HG03103 (cell line): ENCODE data around the gene SUPV3L1.
A peak's percentile ranks its signal among the peaks of the same experiment; 100 is the strongest.

Experiments used
- ATAC-seq: cut with Tn5 transposase; IDR thresholded peaks from one replicate; pipeline ENCODE4 v1.9.1; 2021; ENCODE audit warnings: low read depth; ENCODE audit not compliant: unreplicated experiment

Gene SUPV3L1

DNA sequence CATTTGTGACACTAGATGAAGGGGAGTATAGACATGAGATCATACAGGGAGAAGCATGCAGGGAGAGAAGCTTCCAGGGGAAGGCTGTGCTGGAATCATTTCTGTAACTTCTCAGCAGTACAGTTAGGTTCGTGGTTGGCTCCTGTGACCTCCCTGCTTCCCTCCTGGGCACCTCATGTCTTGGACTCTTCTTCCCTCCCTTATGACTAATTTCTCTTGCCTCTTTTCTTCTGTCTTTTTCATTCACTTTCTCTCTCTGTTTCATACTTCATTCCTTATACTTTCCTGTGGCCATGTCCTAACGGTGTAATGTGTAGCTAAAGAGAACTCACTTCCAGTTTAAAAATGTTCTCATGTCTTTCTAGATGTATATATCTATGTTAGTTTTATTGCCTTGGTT lies 21.0 kb downstream of the SUPV3L1 start:
- no peak for ATAC-seq

DNA sequence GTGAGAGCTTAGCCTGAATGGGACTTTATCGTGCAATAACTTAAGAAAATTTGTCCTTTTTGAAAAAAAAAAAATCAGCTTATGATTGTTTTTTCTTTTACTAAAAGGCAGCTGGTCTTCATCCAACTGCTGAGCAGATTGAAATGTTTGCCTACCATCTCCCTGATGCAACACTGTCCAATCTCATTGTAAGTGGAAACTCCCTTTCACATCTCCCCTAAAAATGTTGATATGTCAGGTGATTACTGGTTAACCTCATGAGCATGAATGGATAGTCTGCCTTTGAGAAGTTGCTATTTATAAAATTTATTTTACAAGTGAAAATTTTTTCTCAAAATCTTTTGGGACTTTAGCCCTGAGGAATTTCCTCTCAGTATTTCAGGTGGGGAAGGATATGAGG lies 22.3 kb downstream of the SUPV3L1 start:
- no peak for ATAC-seq

DNA sequence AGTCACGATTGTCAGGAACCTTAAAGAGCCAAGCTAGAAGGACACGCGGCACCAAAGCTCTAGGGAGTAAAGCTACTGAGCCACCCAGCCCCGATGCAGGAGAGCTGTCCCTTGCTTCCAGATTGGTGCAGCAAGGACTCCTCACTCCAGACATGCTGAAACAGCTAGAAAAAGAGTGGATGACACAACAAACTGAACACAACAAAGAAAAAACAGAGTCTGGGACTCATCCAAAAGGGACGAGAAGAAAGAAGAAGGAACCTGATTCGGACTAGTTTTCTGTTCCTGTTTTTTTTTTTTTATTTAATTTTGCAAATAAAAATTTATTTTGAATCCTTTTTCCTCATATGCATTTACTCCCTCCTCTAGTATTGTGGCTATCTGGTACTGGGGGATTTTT lies 28.7 kb downstream of the SUPV3L1 start:
- ATAC-seq = no peak

DNA sequence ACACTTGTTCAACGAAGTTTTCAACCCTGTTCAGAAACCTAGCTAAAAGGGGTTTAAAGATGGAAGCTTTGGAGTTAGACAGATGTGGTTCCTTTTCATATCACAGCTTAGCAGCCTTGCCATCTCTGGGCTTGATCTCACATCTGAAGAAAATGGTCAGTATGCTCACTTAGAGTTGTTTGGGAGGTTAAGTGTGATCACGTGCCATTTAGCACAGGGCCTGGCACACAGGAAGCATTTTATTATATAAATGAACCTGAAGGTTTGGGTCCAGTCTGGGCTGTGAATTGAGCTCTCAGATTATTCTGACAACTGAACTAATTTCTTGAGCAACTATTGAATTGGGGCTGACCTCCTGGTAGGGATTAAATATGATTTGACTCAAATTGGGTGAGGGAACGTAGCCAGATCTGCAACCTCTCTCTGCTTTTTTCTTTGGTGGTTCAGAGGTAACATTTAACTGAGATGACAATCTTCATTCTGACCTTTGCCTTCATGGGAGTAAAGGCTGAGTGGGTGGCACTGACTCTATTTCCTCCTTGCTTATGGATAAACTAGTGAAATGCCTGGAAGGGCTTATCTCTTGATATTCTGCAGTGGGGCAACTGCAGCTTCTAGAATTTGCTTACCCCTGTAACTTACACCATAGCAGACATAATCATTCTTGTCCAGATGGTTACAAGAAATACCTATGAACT lies 29.9 kb downstream of the SUPV3L1 start:
- no peak for ATAC-seq

DNA sequence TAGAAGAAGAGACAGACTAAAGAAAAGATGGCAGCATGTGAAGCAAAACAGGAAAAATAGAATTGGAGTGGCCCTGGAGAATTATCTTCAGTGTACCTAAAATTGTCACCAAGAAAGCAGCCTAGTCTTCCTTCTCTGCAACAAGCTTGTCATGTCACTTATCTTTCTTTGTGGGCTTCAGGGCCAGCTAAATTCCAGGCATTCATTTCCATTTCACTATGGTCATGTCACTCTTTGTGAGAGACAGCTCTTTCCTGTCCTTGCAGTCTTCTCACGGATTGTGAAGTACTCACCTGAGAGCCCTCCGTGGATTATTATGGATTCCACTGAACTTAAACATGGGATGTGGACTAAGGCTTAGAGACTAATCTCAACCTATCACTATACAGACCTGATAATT lies 31.1 kb downstream of the SUPV3L1 start:
- ATAC-seq = no peak

DNA sequence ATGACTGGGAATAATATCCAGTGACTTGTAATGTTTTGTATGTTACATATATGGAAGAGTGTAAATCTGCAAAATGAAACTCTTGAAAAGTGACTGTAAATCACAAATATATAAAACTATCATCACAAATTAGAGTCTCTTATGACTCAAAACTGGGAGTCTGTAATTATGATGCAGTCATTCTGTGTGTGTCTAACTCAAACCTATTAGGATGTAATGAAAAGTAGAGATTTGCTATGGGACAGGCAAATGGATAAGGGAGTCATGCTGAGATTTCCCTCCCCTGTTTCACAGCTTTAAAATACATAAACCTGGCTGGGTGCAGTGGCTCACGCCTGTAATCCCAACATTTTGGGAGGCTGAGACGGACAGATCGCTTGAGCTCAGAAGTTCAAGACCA lies 31.5 kb downstream of the SUPV3L1 start:
- ATAC-seq = no peak

DNA sequence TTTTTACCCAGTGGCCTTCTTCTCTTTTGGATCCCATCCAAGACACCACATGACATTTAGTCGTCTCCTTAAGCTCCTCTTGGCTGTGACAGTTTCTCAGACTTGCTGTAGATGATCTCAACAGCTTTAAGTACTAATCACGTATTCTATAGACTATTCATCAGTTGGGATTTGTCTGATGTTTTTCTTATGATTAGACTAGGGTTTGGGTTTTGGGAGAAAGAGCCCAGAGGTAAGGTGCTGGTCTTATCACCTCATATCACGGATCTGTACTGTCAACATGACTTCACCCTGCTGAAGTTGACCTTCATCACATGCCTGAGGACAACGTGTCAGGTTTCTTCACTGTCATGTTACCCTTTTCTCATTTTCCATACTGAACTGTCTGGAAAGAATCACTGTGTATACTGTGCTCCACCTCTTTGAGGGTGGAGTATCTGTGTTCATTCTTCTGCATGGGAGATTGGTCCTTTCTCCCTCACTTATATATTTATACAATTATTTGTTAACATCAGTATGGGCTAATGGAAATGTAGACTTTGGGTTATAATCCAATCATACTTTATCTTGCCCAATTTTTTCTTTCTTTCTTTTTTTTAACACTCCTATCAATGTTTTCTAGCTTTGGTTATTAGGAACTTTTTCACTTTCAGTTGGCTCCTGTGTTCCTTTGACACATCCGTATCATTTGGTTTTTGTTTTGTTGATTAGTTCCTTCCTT lies 33.7 kb downstream of the SUPV3L1 start:
- ATAC-seq = no peak

DNA sequence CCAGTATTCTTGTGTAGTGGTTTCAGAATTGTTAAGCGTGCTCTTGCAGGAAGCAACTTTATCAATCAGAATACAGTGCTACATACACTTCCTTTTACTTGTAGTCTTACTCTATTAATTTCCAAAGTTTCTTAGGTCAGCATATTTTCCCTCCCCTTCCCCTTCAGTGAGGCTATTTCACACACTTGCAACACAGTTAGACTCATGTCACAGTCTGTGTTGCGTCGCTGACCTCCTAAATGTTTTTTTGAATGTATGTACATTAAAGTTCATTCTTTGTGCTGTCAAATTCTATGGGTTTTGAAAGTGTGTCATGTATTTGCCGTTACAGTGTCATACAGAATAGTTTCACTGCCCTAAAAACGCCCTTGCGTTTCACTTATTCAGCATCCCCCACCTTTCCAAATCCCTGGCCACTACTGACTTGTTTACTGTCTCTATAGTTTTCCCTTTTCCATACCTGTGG lies 34.7 kb downstream of the SUPV3L1 start:
- ATAC-seq = no peak

DNA sequence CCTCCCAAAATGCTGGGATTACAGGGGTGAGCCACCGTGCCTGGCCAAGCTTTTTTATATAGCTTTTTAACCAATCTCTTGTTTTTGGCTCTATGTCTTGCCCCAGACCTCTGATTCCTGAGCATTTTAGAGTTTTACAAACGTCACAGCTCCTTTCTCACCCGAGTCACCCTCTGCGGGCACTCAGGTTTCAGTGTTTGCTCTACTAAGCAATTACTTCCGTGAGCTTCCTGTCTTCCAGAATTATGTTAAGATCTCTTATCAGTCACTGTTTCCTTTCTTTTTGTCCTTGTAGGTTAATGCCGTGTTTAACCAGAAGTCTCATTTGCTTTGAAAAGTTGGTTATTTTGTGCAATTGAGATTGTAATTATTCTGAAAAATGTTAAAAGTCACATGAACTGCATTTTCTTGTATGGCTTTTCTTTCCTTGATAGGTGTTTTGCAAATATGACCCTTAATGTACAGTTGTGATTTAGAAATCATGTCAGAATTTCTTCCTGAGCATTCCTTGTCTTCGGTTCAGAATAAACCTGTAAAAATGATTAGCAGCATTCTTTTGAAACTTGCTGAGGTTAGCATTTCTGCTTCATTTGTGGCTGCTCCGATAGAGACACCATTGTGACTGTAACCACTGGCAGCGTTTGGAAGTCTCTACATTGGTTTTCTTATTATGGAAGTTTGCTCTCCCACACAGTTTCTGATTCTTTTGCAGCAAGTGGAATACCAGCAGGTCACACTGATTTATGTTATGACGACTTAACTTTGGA lies 35.6 kb downstream of the SUPV3L1 start:
- no peak for ATAC-seq

DNA sequence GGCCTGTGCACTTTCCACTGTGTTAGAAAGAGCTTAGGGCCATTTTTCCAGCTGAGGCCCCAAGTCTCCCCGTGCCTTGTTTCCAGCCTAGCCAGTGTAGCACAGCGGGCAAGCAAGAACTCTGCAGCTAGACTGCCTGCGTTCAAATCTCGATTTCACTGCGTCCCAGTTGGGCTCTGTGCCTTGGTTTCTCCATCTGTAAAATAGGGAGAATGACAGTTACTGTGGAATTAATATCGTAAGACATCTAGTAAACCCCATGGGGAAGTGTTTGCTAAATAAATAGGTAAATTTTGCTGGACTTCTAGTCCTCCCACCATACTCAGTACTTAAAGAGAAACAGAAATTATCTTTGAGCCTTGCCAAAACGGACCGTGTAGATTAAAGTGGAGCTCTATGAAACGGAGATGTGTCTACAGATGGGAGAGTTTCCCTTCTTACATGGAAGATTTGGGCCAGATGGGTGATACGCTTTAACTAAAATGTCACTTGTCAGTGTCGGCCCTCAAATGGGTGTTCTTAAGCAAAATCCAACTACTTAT lies 36.6 kb downstream of the SUPV3L1 start:
- ATAC-seq = no peak

DNA sequence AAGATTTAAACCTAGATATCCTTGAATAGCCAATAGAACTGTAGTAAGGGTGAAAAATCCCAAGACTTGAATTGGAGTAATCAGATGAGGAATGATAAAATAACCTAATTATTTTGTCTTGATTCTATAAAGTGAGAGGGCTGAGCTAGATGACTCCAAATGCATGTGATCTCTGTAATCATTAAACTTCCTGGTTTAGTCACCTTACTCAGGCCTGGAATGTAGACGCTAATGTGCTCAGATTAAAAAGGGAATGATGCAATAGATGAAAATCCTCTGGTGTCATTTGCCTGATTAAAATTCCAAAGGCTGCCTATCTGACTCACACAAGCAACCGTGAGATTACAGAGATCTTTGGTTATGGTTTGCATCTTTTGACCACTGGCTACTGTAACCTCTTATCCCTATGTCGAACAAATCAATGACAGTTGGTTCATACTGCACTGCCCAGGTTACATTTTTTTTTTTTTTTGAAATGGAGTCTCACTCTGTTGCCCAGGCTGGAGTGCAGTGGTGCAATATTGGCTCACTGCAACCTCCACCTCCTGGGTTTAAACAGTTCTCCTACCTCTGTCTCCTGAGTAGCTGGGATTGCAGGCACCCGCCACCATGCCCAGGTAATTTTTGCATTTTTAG lies 37.2 kb downstream of the SUPV3L1 start:
- no peak for ATAC-seq

DNA sequence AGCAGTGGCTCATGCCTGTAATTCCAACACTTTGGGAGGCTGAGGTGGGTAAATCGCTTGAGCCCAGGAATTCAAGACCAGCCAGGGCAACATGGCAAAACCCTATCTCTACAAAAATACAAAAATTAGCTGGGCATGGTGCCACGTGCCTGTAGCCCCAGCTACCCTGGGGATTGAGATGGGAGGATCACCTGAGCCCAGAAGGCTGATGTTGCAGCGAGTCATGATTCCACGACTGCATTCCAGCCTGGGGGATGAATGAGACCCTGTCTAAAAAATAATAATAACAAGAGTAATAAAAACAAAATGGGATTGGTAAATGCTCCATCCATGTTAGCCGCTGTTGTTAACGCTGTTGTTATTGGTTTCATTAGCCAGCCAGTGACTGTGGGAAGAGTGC lies 38.8 kb downstream of the SUPV3L1 start:
- no peak for ATAC-seq

DNA sequence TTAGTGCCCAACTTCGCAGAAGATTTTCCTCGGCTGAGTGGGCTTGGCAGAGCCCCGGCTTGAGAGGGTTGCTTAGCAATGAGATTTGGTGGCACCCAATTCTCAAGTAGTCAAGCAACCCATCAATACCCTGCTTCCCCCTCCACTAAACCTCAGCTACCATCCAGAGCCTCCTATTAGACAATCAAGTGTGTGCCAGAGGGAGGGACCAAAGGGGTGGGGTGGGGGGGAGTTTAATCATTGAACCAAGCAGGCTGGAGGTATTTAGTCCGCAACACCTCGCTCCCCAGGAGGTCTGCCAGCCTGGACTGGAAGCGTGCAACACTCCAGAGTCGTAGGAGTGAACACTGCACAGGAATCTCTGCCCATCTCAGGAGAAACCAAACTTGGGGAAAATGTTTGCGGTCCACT lies 40.0 kb downstream of the SUPV3L1 start, which contains the start of gene HKDC1:
HKDC1 (plus strand) TSS at position 292 of the 411 bp plus-strand sequence; CDS start at position 396, 104 bp downstream.
- ATAC-seq = no peak

DNA sequence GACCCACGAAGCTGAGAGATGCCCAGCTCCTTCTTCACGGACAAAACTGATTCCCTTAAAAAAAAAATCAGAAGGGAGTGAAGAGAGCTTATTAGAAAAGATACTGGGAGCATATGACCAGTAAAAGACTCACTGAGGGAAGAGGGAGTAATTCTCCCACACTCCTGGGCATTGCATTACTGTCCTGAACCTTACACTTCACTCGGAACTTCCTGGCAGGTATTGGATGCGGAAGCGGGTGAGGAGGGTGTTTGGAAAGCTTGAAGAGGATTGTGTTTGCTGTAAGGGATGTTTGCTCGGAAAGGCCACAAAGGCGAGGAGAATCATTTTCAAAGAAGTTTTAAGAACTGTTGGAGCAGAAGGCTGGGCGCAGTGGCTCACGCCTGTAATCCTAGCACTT lies 40.5 kb downstream of the SUPV3L1 start:
- no peak for ATAC-seq

DNA sequence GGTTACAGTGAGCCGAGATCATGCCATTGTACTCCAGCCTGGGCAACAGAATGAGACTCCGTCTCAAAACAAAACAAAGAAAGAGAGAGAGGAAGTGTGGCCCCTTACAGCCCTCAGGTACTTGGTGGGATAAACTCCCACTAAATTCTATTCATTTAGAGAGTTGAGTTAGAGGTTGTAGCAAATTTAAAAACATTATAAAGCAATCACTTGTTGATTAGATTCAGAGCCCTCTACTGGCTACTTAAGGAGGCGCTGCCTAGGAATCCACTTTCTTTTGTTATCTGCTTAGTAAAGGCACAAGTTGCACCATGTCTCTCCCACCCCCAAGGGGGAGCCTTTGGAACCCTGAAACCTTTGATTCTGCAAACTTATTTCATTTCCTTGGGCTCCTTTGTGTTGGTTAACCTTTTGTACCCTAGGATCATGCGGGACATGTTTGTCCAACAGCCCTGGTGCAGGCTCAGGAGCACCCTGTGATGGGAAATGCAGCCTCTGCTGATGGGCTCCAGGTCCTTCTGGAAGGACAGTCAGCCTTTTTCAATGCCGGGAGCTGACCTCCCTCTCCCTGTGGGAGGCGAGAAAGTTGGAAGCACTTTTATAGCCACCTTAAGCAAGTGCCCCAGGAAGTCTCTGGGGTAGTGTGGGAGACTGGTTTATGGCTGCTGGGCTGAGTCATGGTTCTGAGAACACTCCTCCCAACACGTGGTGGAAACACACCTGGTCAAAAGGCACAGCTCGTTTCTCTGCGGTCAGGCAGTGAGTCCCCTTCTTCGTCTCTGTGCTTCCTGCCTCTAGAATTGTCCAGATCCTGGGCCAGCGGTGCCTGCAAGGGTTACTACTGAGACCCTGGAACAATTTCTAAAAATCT lies 42.4 kb downstream of the SUPV3L1 start:
- ATAC-seq = peak; percentile 94

DNA sequence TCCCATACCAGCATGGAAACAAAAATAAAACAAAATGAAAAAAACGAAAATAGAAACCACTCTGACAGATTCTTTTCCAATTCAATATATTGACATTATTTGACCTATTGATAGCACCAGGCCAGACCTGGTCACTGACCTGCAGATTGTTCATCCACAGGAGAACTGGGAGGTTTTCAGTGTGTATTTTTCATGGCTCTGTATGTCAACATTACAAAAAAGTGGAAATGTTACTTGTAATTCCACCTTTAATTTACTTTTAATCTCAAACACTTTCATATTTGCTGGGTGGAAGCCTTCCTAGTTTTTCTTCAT lies 43.0 kb downstream of the SUPV3L1 start:
- ATAC-seq = no peak

DNA sequence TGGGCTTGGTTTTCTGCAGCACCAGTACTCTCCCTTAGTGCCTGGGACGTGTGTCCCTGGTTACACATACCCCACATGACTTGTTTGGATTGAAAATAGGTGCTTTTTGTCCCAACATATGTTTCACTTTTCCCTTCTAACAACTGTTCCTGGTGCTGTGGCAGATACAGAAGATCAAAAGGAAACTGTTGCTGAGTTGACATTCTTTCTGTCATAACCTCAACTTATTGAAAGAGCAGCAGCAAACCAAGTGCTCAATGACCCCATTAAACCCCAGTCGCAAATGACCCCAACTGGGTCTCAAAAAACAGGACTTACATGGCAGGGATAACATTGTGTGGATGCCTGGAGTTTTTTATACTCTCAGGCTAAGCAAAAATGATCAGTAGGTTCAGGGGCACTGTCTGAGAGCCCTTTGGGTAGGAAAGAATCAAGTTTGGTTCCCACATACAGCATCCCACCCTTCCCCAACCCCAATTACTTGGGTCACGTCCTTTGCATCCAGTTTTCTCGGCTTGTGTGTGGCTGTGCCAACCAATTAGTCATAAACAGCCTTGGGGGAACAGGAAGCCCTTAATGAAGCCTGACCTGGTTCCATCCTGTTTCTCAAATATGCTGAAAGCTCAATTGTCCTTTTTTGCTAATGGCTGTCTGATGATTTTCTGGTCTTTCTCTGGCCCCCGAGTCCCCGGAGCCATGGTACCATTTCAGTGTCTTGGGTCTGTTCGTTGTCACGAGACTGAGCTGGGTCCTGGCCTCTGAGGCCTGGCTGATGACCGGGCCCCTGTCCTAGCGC lies 45.0 kb downstream of the SUPV3L1 start:
- no peak for ATAC-seq

DNA sequence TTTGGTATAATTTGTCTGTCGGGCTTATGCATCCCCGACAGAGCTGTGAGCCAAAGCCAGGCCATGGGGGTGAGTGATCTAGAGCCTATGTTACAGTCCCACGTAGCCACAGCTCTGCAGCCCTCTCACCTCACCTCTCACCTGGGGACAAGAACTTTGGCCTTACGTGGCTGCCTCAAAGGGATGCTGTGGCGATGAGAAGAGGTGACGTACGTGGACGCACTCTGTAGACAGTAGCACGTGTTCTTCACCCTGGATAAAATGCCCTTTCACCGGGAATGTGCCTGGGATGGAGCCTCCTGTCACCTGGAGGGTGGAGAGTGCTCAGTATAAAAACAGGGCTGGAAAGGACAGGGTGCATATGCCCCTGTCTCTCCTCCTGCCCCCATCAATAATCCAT lies 45.6 kb downstream of the SUPV3L1 start:
- ATAC-seq = no peak

DNA sequence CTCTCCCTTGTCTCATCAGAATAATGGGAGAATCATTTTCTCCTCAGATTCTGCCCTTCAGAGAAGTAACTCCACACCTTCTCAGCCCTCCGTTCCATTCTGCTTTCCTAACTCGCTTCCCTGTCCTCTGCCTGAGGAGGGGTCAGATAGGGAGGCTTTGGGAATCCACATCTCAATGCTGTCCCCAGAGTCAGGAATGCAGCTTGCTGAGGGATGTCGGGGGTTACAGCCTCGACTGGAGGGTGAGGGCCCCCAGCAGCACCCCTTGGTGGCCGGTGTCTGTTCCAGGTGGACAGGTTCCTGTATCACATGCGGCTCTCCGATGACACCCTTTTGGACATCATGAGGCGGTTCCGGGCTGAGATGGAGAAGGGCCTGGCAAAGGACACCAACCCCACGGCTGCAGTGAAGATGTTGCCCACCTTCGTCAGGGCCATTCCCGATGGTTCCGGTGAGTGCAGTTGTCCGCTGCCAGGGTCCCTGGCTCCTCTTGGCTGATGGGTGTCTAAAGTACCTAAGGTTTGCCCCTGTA lies 47.0 kb downstream of the SUPV3L1 start:
- no peak for ATAC-seq
